ENCODE results near the gene KRTAP1-3.

DNA sequence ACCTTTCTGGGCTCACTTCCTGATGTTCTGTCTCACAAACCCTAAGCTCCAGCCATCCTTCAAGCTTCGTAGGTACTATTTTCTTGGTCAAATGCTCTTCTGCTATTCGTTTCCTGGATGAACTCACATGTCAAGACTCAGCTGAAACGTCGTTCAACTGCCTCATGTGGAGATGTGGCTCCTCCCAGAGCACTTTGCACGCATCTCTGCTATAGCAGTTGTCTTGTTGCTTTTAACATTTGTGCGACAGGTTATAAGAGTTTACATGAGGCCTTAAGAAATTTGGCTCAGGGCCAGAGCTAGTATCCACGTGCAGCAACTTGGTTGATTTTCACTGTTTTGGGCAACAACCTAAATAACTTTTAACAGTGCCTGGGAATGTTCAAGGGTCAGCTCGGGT lies 47.8 kb downstream of the KRTAP1-3 start:
- no peak for TF ChIP-seq POLR2A (IDR thresholded peaks at IDR 0.05)
- no peak for TF ChIP-seq POLR2AphosphoS5 (IDR thresholded peaks at IDR 0.05)
- TF ChIP-seq, protein P1, sequence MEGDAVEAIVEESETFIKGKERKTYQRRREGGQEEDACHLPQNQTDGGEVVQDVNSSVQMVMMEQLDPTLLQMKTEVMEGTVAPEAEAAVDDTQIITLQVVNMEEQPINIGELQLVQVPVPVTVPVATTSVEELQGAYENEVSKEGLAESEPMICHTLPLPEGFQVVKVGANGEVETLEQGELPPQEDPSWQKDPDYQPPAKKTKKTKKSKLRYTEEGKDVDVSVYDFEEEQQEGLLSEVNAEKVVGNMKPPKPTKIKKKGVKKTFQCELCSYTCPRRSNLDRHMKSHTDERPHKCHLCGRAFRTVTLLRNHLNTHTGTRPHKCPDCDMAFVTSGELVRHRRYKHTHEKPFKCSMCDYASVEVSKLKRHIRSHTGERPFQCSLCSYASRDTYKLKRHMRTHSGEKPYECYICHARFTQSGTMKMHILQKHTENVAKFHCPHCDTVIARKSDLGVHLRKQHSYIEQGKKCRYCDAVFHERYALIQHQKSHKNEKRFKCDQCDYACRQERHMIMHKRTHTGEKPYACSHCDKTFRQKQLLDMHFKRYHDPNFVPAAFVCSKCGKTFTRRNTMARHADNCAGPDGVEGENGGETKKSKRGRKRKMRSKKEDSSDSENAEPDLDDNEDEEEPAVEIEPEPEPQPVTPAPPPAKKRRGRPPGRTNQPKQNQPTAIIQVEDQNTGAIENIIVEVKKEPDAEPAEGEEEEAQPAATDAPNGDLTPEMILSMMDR (IDR thresholded peaks at IDR 0.05) = no peak
- TF ChIP-seq EP300 (IDR thresholded peaks at IDR 0.05) = no peak
